Cardiac muscle cell (in vitro differentiated cells and primary cell): ENCODE measurements around the gene TMIGD3. TPM values are rescaled to one million over a fixed set of nuclear protein-coding genes. Genes with fewer than 3 reads are reported as not detected.
A peak's percentile ranks its signal among the peaks of the same experiment; 100 is the strongest.

Experiments used
- DNase-seq, 2 donors: peaks; one replicate each; pipeline versions ENCODE4 v3.0.0 to v3.0.0-alpha.2; 2010 to 2017; ENCODE audit warnings: low read depth in 1 of 2, low spot score in 1 of 2
- H3K27ac ChIP-seq: fragments of 200-600 bp; sonication (generic); 2 replicates; pipeline ENCODE4 v1.5.1; 2016
- H3K27me3 ChIP-seq: fragments of 200-600 bp; sonication (generic); 2 replicates; pipeline ENCODE4 v1.6.0; 2016; ENCODE audit warnings: control low read depth
- H3K36me3 ChIP-seq: fragments of 200-600 bp; sonication (generic); 2 replicates; pipeline ENCODE4 v1.5.1; 2016; ENCODE audit warnings: control low read depth
- H3K4me1 ChIP-seq: fragments of 200-600 bp; sonication (generic); 2 replicates; pipeline ENCODE4 v1.8.1; 2017; ENCODE audit warnings: low read depth, mild to moderate bottlenecking, mixed run types
- H3K4me3 ChIP-seq: fragments of 200-600 bp; sonication (generic); 2 replicates; pipeline ENCODE4 v1.5.1; 2016; ENCODE audit warnings: mild to moderate bottlenecking
- H3K9me3 ChIP-seq: fragments of 200-600 bp; sonication (generic); 2 replicates; pipeline ENCODE4 v1.5.1; 2017; ENCODE audit warnings: low read depth, mild to moderate bottlenecking, control low read depth
- polyA plus RNA-seq: library from polyadenylated mRNA; unstranded; fragments of >200 nt; fragmentation: Nextera tagmentation; extraction: Ambion mirVana; gene quantifications from 2 replicates; pipeline ENCODE4 v1.2.1, GENCODE V29; 2016
- total RNA-seq: library from RNA; depleted of rRNA; stranded (reverse); fragments of >200 nt; gene quantifications from 2 replicates; pipeline ENCODE4 v1.2.3, GENCODE V29; 2016
- TF ChIP-seq, protein P1 (sequence below): IDR thresholded peaks from 2 replicates; pipeline ENCODE4 v1.5.1; 2012; ENCODE audit warnings: low read depth, mild to moderate bottlenecking, low read length

The TMIGD3 gene
- total and polyA plus RNA-seq, 2 experiments from 2014 or later, result not detected

DNA sequence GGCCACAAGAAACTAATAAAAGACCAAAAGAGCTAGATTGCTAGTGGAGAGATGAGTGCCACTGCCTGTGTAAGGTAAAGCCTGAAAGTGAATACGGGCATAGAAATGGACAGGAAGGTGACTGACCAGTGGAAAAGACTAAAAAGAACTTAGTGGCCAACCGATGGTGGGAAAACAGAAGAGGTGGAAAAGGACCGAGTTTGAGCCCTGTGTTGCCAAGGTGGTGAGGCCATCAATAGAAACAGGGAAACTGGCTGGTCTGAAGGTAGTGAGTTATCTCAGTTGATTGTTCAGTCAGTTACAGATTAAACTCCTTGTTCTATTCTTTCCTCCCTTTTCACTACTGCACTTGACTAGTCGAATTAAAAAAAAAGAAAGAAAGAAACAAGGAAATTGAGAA, 56.9 kb downstream of the TMIGD3 start:
- Histone ChIP-seq H3K27ac (no peak overlapping the region), H3K4me3 (no peak overlapping the region), H3K4me1 (peaks cover 20% of the 10 kb centered on the region), H3K36me3 (peaks cover 22% of the 10 kb centered on the region), H3K27me3 (no peaks in the 10 kb centered on the region), H3K9me3 (no peaks in the 10 kb centered on the region)
- TF ChIP-seq, protein P1, sequence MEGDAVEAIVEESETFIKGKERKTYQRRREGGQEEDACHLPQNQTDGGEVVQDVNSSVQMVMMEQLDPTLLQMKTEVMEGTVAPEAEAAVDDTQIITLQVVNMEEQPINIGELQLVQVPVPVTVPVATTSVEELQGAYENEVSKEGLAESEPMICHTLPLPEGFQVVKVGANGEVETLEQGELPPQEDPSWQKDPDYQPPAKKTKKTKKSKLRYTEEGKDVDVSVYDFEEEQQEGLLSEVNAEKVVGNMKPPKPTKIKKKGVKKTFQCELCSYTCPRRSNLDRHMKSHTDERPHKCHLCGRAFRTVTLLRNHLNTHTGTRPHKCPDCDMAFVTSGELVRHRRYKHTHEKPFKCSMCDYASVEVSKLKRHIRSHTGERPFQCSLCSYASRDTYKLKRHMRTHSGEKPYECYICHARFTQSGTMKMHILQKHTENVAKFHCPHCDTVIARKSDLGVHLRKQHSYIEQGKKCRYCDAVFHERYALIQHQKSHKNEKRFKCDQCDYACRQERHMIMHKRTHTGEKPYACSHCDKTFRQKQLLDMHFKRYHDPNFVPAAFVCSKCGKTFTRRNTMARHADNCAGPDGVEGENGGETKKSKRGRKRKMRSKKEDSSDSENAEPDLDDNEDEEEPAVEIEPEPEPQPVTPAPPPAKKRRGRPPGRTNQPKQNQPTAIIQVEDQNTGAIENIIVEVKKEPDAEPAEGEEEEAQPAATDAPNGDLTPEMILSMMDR, result no peak
- DNase-seq, result no peak

DNA sequence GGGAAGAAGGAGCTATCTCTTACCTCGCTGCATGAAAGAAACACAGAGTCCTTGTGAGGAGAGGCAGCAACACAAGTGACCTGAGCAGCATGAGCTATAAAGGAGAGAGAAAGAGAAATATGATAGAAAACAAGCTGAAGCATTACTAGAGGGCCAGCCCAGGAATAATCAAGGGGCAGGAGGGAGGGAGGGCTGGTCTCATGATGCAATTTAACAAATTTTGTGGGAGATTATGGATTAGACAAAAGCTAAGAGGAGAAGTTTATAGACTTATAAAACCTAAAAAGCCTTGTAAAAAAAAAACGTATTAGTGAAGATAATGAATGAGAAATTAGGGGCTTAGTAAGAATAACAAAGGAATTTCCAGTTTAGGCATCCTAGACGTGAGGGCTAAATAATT, 59.4 kb downstream of the TMIGD3 start:
- H3K27ac ChIP-seq, result no peak overlapping the region
- H3K27me3 ChIP-seq, result no peaks in the 10 kb centered on the region
- H3K9me3 ChIP-seq, result no peaks in the 10 kb centered on the region
- H3K4me3 ChIP-seq, result no peak overlapping the region
- H3K36me3 ChIP-seq, result peaks cover 22% of the 10 kb centered on the region
- DNase-seq, result no peak
- TF ChIP-seq, protein P1, result no peak
- peaks cover 9% of the 10 kb centered on the region for H3K4me1 ChIP-seq

DNA sequence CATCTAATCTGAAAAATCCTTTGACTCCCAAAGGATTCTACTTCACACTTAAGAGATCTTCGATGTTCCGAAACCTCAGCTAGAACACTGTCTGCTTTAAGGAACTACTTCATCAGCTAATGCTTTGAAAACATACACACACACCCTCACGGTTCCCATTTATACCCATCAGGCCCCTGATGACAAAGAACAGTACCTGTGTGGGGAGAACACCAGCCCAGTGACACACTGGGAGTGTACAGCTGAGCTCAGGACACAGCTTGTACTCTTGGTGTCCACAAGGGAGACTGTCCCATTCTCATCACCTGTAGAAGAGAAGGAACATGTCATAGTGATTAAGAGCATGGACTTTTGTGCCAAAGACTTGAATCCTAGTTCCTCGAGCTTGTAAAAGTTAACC, 61.0 kb downstream of the TMIGD3 start:
- no peaks in the 10 kb centered on the region for H3K9me3 ChIP-seq
- TF ChIP-seq, protein P1, result no peak
- H3K4me1 ChIP-seq, result peaks cover 4% of the 10 kb centered on the region
- no peaks in the 10 kb centered on the region for H3K27me3 ChIP-seq
- H3K27ac ChIP-seq, result peak overlapping the region; percentile 57
- no peak overlapping the region for H3K4me3 ChIP-seq
- DNase-seq, result no peak
- H3K36me3 ChIP-seq, result peaks cover 30% of the 10 kb centered on the region

DNA sequence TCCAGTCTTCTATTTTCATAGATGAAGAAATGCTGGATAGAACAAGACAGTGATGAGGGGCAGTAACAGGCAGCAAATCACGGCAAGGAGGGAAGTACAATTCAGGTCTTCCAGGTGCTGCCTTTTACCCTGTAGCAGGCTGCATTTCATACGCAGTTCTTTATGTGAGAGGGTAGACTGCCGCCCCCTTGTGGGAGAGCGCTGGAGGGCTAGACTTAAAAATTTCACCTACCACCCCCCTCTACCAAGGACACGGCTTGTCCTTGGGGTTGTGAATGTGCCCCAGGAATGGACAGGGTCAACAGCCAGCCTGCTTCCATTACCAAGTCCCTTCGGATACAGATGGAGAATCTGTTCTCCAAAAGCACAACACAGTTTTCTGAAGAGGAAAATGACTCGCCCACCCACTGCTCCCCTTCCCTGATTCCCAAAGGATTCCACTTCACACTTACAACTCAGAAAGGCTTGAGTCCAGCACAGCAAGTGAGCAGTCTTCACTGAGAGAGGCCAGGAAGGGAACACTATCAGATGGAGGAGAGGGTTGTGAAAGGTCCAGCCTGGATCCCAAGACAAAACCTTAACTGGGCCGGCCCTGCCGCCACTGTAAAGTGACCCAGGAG, 61.8 kb downstream of the TMIGD3 start:
- Histone ChIP-seq H3K4me1 (peaks cover 4% of the 10 kb centered on the region), H3K36me3 (peaks cover 32% of the 10 kb centered on the region), H3K27ac (peak overlapping the region; percentile 57), H3K4me3 (no peak overlapping the region), H3K9me3 (no peaks in the 10 kb centered on the region), H3K27me3 (no peaks in the 10 kb centered on the region)
- peak; percentile 34 to 68 for DNase-seq
- TF ChIP-seq, protein P1, result peak; percentile 58

DNA sequence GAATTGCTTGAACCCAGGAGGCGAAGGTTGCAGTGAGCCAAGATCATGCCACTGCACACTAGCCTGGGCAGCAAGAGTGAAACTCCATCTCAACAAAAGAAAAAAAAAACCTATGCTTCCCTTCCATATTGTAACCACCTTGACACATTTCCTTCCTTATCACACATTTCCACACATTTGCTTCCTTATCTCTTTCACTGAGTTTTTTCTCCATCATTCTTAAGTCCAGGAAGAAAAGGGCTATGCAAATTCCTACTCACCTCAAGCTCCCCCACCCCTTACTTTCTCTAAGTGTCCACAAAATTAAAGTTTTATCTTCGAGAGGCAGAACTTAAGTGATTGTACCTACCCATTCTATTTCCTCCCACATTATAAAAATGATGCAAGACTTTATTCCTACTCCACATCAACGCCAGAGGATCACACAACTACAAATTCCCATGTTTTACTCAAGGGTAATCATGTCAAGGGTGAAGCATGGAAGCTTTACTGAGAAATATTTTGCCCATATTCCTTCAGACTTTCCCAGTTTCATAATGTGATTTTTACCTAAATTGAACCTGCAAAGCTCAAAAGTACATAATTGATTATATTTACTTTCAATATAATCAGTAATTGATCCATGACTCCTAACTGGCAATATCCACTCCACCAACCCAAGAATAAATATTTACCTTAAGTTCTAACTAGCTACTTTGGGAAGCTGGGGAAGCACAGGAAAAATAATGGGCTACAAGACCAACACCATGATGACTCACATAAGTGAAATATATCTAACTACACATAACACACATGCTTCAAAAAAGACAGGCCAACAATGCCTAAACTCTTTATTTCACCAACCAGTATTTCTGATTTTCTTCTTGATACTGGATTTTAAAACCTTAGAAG, 63.7 kb downstream of the TMIGD3 start:
- H3K27me3 ChIP-seq, result no peaks in the 10 kb centered on the region
- H3K36me3 ChIP-seq, result peaks cover 31% of the 10 kb centered on the region

More for the DNA sequence above, 63.7 kb downstream of the TMIGD3 start:
- DNase-seq, result no peak
- H3K27ac ChIP-seq, result no peak overlapping the region
- no peak overlapping the region for H3K4me3 ChIP-seq
- H3K9me3 ChIP-seq, result no peaks in the 10 kb centered on the region
- peaks cover 4% of the 10 kb centered on the region for H3K4me1 ChIP-seq
- TF ChIP-seq, protein P1, result no peak
